Gastroesophageal sphincter (tissue), 4 donors: ENCODE measurements around the gene EIF5. TPM values are rescaled to one million over a fixed set of nuclear protein-coding genes. Genes with fewer than 3 reads are reported as not detected.

Source experiments
- ATAC-seq: fragments of 150-250 bp; one replicate; pipeline ENCODE4 v1.9.1; 2016; ENCODE audit warnings: mild to moderate bottlenecking, moderate library complexity
- H3K27ac ChIP-seq, 4 donors: fragments of 200-600 bp; sonication (generic) in 3 of 4; 1 replicate in 3 of 4; 2 replicates in 1 of 4; pipeline ENCODE4 v1.5.1; 2016 to 2019
- H3K27me3 ChIP-seq: fragments of 200-600 bp; sonication (generic); one replicate; pipeline ENCODE4 v1.5.1; 2019
- H3K36me3 ChIP-seq, 2 donors: fragments of 200-600 bp; sonication (generic); one replicate each; pipeline ENCODE4 v1.5.1; 2019; ENCODE audit warnings: control low read depth in 1 of 2
- H3K4me1 ChIP-seq, 3 donors: fragments of 200-600 bp; sonication (generic); 1 replicate in 2 of 3; 2 replicates in 1 of 3; pipeline ENCODE4 v1.5.1; 2016 to 2019; ENCODE audit warnings: control low read depth in 2 of 3
- H3K4me3 ChIP-seq, 2 donors: fragments of 200-600 bp; sonication (generic); one replicate each; pipeline ENCODE4 v1.5.1; 2019; ENCODE audit warnings: mild to moderate bottlenecking in 1 of 2, moderate library complexity in 1 of 2
- H3K9me3 ChIP-seq, 3 donors: fragments of 200-600 bp; sonication (generic); one replicate each; pipeline ENCODE4 v1.5.1; 2017 to 2019; ENCODE audit warnings: control low read depth in 2 of 3
- EP300 ChIP-seq: sonication (generic); formaldehyde crosslinking; IDR thresholded peaks from one replicate; pipeline ENCODE4 v1.6.1; 2017; ENCODE audit warnings: antibody characterized with exemption, mild to moderate bottlenecking
- POLR2A ChIP-seq, 2 donors: fragments of 450-650 bp; IDR thresholded peaks; one replicate each; pipeline ENCODE4 v1.6.1; 2017; ENCODE audit warnings: antibody characterized with exemption in 2 of 2, mild to moderate bottlenecking in 2 of 2, moderate library complexity in 1 of 2
- POLR2AphosphoS5 ChIP-seq: sonication (generic); formaldehyde crosslinking; IDR thresholded peaks from one replicate; pipeline ENCODE4 v1.6.1; 2017; ENCODE audit warnings: antibody characterized with exemption
- WGBS, 2 donors: methylation state at CpG; one replicate each; pipeline ENCODE4 v1.1.5; 2018; ENCODE audit warnings: low coverage in 1 of 2; 5-methylcytosine and 5-hydroxymethylcytosine counted together
- total RNA-seq, 4 donors: library from RNA; depleted of rRNA; stranded (reverse); fragments of >200 nt; gene quantifications; one replicate each; pipeline ENCODE4 v1.1.0, GENCODE V29; 2016
- TF ChIP-seq, protein P1 (sequence below), 4 experiments: fragments of 200-600 bp in 2 of 4; fragments of 450-650 bp in 2 of 4; sonication (generic) in 1 of 4; IDR thresholded peaks; one replicate each; pipeline ENCODE4 v1.5.1; 2017 to 2019; ENCODE audit warnings: antibody characterized with exemption in 4 of 4, mild to moderate bottlenecking in 2 of 4, moderate library complexity in 2 of 4

Gene EIF5
- total RNA-seq, 4 donors from 2014 or later = 166 to 252 (median 203) TPM

DNA sequence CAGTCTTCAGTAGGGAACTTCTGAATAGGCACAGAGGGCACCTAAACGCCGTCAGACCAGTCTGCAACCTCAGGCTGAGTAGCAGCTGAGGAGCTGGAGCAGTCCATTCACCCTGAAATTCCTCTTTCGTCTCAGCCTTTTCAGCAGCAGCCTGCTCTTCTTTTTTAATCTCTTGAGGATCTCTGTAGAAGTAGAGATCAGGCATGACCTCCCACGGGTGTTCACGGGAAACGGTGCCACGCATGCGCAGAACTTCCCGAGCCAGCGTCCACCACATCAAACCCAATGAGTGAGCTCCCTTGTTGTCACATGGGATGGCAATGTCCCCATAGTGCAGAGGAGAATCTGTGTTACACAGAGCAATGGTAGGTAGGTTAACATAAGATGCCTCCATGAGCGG lies 40.1 kb downstream of the EIF5 start:
- no peaks in the 10 kb centered on the region for H3K9me3 ChIP-seq
- H3K4me1 ChIP-seq = no peaks in the 10 kb centered on the region
- no peaks in the 10 kb centered on the region for H3K36me3 ChIP-seq
- no peak overlapping the region for H3K27ac ChIP-seq
- TF ChIP-seq POLR2AphosphoS5 (no peak), EP300 (no peak), POLR2A (IDR thresholded peaks at IDR 0.05) (no peak)
- TF ChIP-seq, protein P1, sequence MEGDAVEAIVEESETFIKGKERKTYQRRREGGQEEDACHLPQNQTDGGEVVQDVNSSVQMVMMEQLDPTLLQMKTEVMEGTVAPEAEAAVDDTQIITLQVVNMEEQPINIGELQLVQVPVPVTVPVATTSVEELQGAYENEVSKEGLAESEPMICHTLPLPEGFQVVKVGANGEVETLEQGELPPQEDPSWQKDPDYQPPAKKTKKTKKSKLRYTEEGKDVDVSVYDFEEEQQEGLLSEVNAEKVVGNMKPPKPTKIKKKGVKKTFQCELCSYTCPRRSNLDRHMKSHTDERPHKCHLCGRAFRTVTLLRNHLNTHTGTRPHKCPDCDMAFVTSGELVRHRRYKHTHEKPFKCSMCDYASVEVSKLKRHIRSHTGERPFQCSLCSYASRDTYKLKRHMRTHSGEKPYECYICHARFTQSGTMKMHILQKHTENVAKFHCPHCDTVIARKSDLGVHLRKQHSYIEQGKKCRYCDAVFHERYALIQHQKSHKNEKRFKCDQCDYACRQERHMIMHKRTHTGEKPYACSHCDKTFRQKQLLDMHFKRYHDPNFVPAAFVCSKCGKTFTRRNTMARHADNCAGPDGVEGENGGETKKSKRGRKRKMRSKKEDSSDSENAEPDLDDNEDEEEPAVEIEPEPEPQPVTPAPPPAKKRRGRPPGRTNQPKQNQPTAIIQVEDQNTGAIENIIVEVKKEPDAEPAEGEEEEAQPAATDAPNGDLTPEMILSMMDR (IDR thresholded peaks at IDR 0.05) = no peak
- no peak for ATAC-seq
- peaks cover 3% of the 10 kb centered on the region for H3K27me3 ChIP-seq
- H3K4me3 ChIP-seq = no peak overlapping the region
- WGBS, 2 donors = 65 to 88% methylated on average over 2 to 6 of the region's 11 CpGs

DNA sequence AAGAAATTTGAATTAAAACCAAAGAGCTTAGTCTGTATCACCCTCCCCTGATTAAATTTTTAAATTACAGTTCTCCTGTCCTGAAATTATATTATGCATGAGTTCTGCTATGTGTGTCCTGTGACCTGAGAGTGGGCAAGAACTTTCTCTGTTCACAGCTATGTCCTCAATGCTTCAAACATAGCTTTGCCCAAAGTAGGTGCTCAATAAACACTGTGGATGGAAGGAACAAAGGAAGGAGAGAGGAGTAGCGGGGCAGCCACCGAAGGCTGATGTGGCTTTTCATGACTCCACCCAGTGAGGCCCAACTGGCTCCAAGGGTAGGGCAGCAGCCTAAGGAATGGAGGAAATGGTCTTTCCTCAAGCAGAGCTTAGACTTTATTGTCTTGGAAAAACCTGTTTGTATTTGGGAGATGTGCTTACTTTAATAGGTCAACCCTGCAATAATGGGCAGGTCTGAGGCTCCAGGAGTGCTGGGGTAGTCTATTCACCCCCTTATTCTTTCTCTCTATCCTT lies 43.5 kb downstream of the EIF5 start:
- H3K27me3 ChIP-seq = peaks cover 7% of the 10 kb centered on the region
- H3K27ac ChIP-seq = no peak overlapping the region
- H3K4me3 ChIP-seq = no peak overlapping the region
- H3K9me3 ChIP-seq = no peaks in the 10 kb centered on the region
- no peak for ATAC-seq
- TF ChIP-seq, protein P1 (IDR thresholded peaks at IDR 0.05) = no peak
- TF ChIP-seq POLR2A (IDR thresholded peaks at IDR 0.05) (no peak), EP300 (no peak), POLR2AphosphoS5 (no peak)
- H3K36me3 ChIP-seq = no peaks in the 10 kb centered on the region
- no peaks in the 10 kb centered on the region for H3K4me1 ChIP-seq
- WGBS, 2 donors = 67% methylated on average over 1 of the region's 2 CpGs; no CpG with 5 or more reads in 1 of the 2 donors

DNA sequence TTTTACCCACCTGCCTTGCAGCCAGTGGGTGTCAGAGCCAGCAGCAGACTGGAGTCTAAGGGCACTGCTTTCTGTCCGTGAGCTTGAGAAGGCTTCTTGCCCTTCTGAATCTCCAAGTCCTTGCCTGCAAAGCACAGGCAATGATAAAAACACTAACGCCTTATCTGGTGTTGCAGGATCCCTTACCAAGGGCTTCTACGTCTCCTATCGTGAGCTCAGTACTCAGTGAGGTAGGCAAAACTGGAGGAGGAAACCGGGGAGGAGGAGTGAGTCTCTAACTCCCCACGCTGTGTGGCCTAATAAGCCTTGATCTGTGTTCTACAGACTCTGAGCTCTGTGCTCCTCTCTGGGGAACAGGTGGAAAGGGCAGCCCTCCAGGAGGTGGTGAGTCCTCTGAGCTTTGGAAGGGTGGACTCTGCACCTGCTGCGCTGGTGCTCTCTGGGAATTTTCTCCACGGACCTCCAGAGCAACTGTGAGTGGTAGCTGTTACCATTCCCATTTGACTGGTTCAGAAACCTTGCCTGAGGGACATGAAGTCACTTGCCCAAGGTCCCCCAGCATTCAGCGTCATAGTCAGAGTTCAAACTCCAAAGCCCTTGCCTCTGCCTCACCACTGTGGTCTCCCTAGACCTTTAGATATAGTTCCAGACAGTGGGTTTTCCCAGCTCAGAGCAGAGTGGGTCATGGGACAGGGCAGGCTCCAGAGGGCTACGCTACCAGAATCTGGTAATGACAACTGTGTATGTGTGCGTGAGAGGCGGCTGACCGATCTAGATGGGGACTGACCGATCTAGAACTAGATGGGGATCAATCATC lies 44.2 kb downstream of the EIF5 start:
- Histone ChIP-seq H3K4me1 (no peaks in the 10 kb centered on the region), H3K9me3 (no peaks in the 10 kb centered on the region), H3K27me3 (peaks cover 7% of the 10 kb centered on the region), H3K36me3 (no peaks in the 10 kb centered on the region), H3K4me3 (no peak overlapping the region), H3K27ac (no peak overlapping the region)
- 84 to 100% methylated on average over 1 to 4 of the region's 14 CpGs for WGBS, 2 donors
- ATAC-seq = no peak
- TF ChIP-seq EP300 (no peak), POLR2A (IDR thresholded peaks at IDR 0.05) (no peak), POLR2AphosphoS5 (no peak)
- TF ChIP-seq, protein P1 (IDR thresholded peaks at IDR 0.05) = no peak

- no peak overlapping the region for H3K27ac ChIP-seq
- no peaks in the 10 kb centered on the region for H3K36me3 ChIP-seq
- H3K27me3 ChIP-seq = peaks cover 7% of the 10 kb centered on the region
- TF ChIP-seq POLR2AphosphoS5 (no peak), EP300 (no peak), POLR2A (IDR thresholded peaks at IDR 0.05) (no peak)
- TF ChIP-seq, protein P1 (IDR thresholded peaks at IDR 0.05) = no peak
- no peak for ATAC-seq
- WGBS, 2 donors = 0 to 43% methylated on average over 1 to 2 of the region's 2 CpGs
- H3K4me1 ChIP-seq = peaks cover 0 to 10% (median 5%) of the 10 kb centered on the region in 3 donors
- H3K9me3 ChIP-seq = no peaks in the 10 kb centered on the region
- no peak overlapping the region for H3K4me3 ChIP-seq
These were observed 46.8 kb downstream of the EIF5 start for GRCh38 chr14:103380719-103381377.
